Stimulated activated CD8-positive, alpha-beta memory T cell treated with anti-CD3 and anti-CD28 coated beads, Interleukin-4, amount 100 ng/mL, for 1 hour (primary cell): ENCODE results near the gene LRRIQ4.

Experiments
- DNase-seq, 2 donors: peaks; one replicate each; pipeline ENCODE4 v3.0.0-alpha.2; 2020; ENCODE audit warnings: low read depth in 2 of 2, low spot score in 1 of 2

The LRRIQ4 gene

GRCh38 chr3:169855514-169855913 lies 42.8 kb downstream of the LRRIQ4 start:
- no peak for DNase-seq

- no peak for DNase-seq
Observed at GRCh38 chr3:169857811-169858210, 45.1 kb downstream of the LRRIQ4 start.

- DNase-seq: no peak
Observed at GRCh38 chr3:169861871-169862270, 49.2 kb downstream of the LRRIQ4 start.

GRCh38 chr3:169863458-169863899 lies 50.8 kb downstream of the LRRIQ4 start:
- peak; percentile 11 to 35 for DNase-seq

- no peak for DNase-seq
Observed at GRCh38 chr3:169864270-169864669, 51.6 kb downstream of the LRRIQ4 start.

GRCh38 chr3:169865176-169865767 lies 52.6 kb downstream of the LRRIQ4 start:
- DNase-seq: no peak

GRCh38 chr3:169867584-169868210 lies 55.0 kb downstream of the LRRIQ4 start:
- DNase-seq: no peak

GRCh38 chr3:169868369-169868768 lies 55.7 kb downstream of the LRRIQ4 start:
- no peak for DNase-seq

GRCh38 chr3:169869484-169870220 lies 57.0 kb downstream of the LRRIQ4 start, which contains the start of gene LRRC31:
Gene LRRC31 (minus strand): TSS chr3:169869935. CDS start chr3:169869807, 128 bp downstream.
- no peak for DNase-seq

- DNase-seq: no peak
Observed at GRCh38 chr3:169871129-169871886, 58.6 kb downstream of the LRRIQ4 start.

- no peak for DNase-seq
Observed at GRCh38 chr3:169879013-169879557, 66.4 kb downstream of the LRRIQ4 start.

- DNase-seq: no peak
Observed at GRCh38 chr3:169879845-169880575, 67.3 kb downstream of the LRRIQ4 start.

GRCh38 chr3:169880576-169881250 lies 68.0 kb downstream of the LRRIQ4 start:
- DNase-seq: no peak

- no peak for DNase-seq
Observed at GRCh38 chr3:169886671-169887070, 74.0 kb downstream of the LRRIQ4 start.
